NB4 (cell line): ENCODE measurements around the gene IMMP2L.
"Not testable (repeated sequence)": the region's sequence is repeated elsewhere in the genome, so short reads cannot be mapped to it uniquely, and the experiment has no call there.

Experiments used
- DNase-seq: peaks from one replicate; pipeline ENCODE4 v3.0.0; 2010; ENCODE audit warnings: low read depth
- H3K4me3 ChIP-seq: one replicate; pipeline ENCODE4 v1.5.1; 2011; ENCODE audit warnings: mild to moderate bottlenecking, low read depth, low read length, moderate library complexity
- CTCF ChIP-seq: IDR thresholded peaks from one replicate; pipeline ENCODE4 v1.5.1; 2012; ENCODE audit warnings: low read depth, low read length
- MAX ChIP-seq: IDR thresholded peaks from 2 replicates; pipeline ENCODE4 v1.6.1; 2011; ENCODE audit warnings: low read depth, low read length
- MYC ChIP-seq: IDR thresholded peaks from 2 replicates; pipeline ENCODE4 v1.6.1; 2011; ENCODE audit warnings: low read depth, low read length
- POLR2A ChIP-seq: IDR thresholded peaks from 2 replicates; pipeline ENCODE4 v1.6.1; 2011; ENCODE audit warnings: mild to moderate bottlenecking; ENCODE audit not compliant: insufficient read length; ENCODE audit errors: extremely low read depth

Gene IMMP2L

DNA sequence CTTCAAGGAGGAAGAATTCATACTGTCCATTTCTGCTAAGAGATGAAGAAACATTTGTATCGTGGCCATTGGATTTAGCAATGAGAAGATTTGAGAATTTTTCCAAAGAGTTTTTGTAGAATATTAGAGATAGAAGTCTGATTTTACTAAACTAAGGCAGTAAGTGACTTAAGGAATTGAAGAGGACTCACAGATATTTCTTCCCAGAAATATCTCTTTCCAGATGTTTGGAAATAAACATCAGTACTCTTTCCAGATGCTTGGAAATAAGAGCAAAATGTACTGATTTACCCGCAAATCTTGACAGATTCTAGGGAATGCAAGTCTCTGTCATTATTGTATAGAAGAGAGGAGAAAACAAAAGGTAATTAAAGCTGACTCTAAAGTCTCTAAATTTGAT is 91.3 kb downstream of the IMMP2L start:
- no peak overlapping the region for H3K4me3 ChIP-seq
- no peak for DNase-seq
- TF ChIP-seq MAX (no peak), MYC (no peak)

- not testable (repeated sequence) for H3K4me3 ChIP-seq, DNase-seq
These were observed 92.4 kb downstream of the IMMP2L start for GRCh38 chr7:111469894-111470293.

DNA sequence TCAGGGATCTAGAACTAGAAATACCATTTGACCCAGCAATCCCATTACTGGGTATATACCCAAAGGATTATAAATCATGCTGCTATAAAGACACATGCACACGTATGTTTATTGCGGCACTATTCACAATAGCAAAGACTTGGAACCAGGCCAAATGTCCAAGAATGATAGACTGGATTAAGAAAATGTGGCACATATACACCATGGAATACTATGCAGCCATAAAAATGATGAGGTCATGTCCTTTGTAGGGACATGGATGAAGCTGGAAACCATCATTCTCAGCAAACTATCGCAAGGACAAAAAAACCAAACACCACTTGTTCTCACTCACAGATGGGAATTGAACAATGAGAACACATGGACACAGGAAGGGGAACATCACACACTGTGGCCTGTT is 96.5 kb downstream of the IMMP2L start:
- H3K4me3 ChIP-seq, DNase-seq: not testable (repeated sequence)

GRCh38 chr7:111460695-111461094 is 101.6 kb downstream of the IMMP2L start:
- TF ChIP-seq MAX (no peak), CTCF (no peak), POLR2A (no peak), MYC (no peak)
- H3K4me3 ChIP-seq, result no peak overlapping the region
- no peak for DNase-seq

DNA sequence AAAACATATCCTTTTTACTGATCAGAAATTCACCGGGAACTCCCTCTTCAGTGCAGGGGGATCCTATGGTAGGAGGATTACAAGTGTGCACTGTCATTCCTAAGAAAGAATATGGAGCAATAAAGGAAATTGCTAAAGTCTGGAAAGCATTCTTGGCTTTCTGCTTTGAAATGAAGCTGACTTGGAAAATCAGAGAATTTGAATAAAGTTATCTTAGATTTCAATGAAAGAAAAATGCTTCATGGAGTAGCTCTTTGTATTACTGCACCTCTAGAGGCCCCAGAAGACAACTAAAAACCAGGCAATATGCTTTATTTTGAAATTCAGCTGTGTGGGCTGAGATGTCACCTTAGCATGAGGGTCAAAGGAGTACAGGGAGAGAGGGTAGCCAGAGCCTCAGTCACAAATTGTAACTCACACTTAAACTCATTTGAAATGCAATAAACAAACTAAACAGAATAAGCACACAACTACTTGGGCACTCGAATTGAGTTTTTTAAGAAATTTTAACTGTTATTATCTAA is 102.5 kb downstream of the IMMP2L start:
- no peak overlapping the region for H3K4me3 ChIP-seq
- DNase-seq, result no peak
- TF ChIP-seq MYC, result no peak
- no peak for TF ChIP-seq MAX
- TF ChIP-seq POLR2A, result no peak
- TF ChIP-seq CTCF, result no peak

DNA sequence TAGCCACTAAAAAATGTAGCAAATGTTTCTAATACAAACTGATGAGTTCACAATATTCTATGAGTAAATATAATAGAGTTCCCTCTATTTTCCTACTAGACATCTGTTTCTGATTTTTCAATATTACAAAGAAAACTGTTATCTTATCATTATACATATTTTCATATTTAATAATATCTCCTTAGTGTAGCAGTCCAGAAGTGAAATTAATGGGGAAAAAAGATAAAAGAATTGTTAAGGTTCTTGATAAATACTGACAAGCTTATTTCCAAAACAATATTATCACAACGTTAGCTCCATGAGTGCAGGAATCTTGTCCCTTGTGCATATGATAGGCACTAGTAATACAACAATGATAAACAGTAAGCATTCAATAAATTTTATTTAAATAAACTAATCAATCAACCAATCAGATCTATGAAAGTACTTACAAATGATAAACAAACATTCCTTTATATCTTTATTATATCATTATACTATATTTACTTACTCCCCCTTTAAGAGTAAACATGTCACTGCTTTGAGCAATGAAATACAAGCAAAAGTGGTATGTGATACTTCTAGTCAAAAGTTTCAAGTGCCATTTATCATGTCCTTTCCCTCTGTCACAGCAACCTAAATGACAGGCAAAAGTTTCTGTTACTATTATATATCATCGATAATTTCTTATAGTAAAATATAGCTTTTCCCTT is 103.1 kb downstream of the IMMP2L start:
- DNase-seq, result no peak
- TF ChIP-seq MYC (no peak), MAX (no peak), POLR2A (no peak)
- no peak overlapping the region for H3K4me3 ChIP-seq

DNA sequence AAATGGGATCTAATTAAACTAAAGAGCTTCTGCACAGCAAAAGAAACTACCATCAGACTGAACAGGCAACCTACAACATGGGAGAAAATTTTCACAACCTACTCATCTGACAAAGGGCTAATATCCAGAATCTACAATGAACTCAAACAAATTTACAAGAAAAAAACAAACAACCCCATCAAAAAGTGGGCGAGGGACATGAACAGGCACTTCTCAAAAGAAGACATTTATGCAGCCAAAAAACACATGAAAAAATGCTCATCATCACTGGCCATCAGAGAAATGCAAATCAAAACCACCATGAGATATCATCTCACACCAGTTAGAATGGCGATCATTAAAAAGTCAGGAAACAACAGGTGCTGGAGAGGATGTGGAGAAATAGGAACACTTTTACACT is 111.6 kb downstream of the IMMP2L start:
- H3K4me3 ChIP-seq, DNase-seq: not testable (repeated sequence)

DNA sequence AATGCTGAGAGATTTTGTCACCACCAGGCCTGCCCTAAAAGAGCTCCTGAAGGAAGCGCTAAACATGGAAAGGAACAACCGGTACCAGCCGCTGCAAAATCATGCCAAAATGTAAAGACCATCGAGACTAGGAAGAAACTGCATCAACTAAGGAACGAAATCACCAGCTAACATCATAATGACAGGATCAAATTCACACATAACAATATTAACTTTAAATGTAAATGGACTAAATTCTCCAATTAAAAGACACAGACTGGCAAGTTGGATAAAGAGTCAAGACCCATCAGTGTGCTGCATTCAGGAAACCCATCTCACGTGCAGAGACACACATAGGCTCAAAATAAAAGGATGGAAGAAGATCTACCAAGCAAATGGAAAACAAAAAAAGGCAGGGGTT is 114.8 kb downstream of the IMMP2L start:
- not testable (repeated sequence) for DNase-seq, H3K4me3 ChIP-seq

GRCh38 chr7:111439977-111440376 is 122.3 kb downstream of the IMMP2L start:
- TF ChIP-seq MYC (no peak), POLR2A (no peak), MAX (no peak), CTCF (no peak)
- no peak for DNase-seq
- no peak overlapping the region for H3K4me3 ChIP-seq
